KMS-11 (cell line): ENCODE results near the gene PPP1R9B.

Experiments used
- H2AFZ ChIP-seq: fragments of 200-600 bp; sonication (generic); 2 replicates; pipeline ENCODE4 v1.6.1; 2016; ENCODE audit warnings: antibody characterized with exemption, mixed run types, low read depth
- H3K27ac ChIP-seq: fragments of 200-600 bp; sonication (generic); 2 replicates; pipeline ENCODE4 v1.6.1; 2016; ENCODE audit warnings: mild to moderate bottlenecking, mixed run types
- H3K27me3 ChIP-seq: fragments of 200-600 bp; sonication (generic); 2 replicates; pipeline ENCODE4 v1.6.1; 2017; ENCODE audit warnings: mild to moderate bottlenecking, low read depth, mixed run types, moderate library complexity; ENCODE audit not compliant: insufficient read depth
- H3K36me3 ChIP-seq: fragments of 200-600 bp; sonication (generic); 2 replicates; pipeline ENCODE4 v1.6.1; 2017; ENCODE audit warnings: mild to moderate bottlenecking, mixed run types; ENCODE audit not compliant: insufficient read depth
- H3K4me1 ChIP-seq: fragments of 200-600 bp; sonication (generic); 2 replicates; pipeline ENCODE4 v1.6.1; 2016; ENCODE audit warnings: mild to moderate bottlenecking, low read depth, mixed run types; ENCODE audit not compliant: poor library complexity, severe bottlenecking
- H3K4me2 ChIP-seq: fragments of 200-600 bp; sonication (generic); 2 replicates; pipeline ENCODE4 v1.7.0; 2016; ENCODE audit warnings: mild to moderate bottlenecking, mixed run types
- H3K4me3 ChIP-seq: fragments of 200-600 bp; sonication (generic); IDR thresholded peaks from 2 replicates; pipeline ENCODE4 v1.6.1; 2017; ENCODE audit warnings: low read depth, low read length, mixed read lengths; ENCODE audit not compliant: insufficient read depth
- H3K79me2 ChIP-seq: fragments of 200-600 bp; sonication (generic); 2 replicates; pipeline ENCODE4 v1.6.1; 2016; ENCODE audit warnings: low read depth, mixed run types; ENCODE audit not compliant: insufficient read depth
- H3K9ac ChIP-seq: fragments of 200-600 bp; sonication (generic); 2 replicates; pipeline ENCODE4 v1.6.1; 2016; ENCODE audit warnings: mild to moderate bottlenecking, mixed run types
- H4K20me1 ChIP-seq: fragments of 200-600 bp; sonication (generic); 2 replicates; pipeline ENCODE4 v1.6.1; 2016; ENCODE audit warnings: mild to moderate bottlenecking, mixed run types; ENCODE audit not compliant: insufficient read depth
- TF ChIP-seq, protein P1 (sequence below): fragments of 200-600 bp; sonication (generic); conservative IDR thresholded peaks from 2 replicates; pipeline ENCODE4 v1.6.1; 2017; ENCODE audit warnings: low read depth, mild to moderate bottlenecking, antibody characterized with exemption, low read length, moderate library complexity, mixed read lengths

The PPP1R9B gene

DNA sequence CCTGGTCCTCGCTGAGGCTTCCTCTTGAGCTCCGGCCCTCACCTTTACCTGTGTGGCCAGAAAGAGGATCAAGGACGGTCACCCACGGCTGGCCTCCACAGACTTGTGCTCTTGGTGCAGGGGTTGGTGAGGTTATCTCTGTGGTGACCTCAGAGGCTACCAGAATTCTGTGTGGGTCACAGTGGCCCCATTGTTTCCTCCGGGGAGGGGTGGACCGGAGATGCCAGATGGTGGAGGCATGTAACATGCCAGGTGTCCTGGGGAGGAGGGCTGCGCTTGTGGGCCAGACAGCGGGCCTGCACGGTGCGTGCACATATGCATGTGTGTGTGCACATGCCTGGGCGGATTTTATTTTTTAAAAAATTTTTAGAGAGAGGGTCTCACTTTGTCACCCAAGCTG, 21.7 kb upstream of the PPP1R9B start:
- Histone ChIP-seq H3K27ac (no peak overlapping the region), H3K27me3 (no peaks in the 10 kb centered on the region), H3K4me3 (no peak overlapping the region), H3K4me1 (peaks cover 45% of the 10 kb centered on the region), H3K79me2 (no peaks in the 10 kb centered on the region), H2AFZ (peak overlapping the region; percentile 13; the same call in 1 of the 2 replicates), H3K36me3 (no peaks in the 10 kb centered on the region), H3K9ac (no peak overlapping the region), H4K20me1 (no peaks in the 10 kb centered on the region), H3K4me2 (peak overlapping the region; percentile 66; the same call in 1 of the 2 replicates)
- TF ChIP-seq, protein P1, sequence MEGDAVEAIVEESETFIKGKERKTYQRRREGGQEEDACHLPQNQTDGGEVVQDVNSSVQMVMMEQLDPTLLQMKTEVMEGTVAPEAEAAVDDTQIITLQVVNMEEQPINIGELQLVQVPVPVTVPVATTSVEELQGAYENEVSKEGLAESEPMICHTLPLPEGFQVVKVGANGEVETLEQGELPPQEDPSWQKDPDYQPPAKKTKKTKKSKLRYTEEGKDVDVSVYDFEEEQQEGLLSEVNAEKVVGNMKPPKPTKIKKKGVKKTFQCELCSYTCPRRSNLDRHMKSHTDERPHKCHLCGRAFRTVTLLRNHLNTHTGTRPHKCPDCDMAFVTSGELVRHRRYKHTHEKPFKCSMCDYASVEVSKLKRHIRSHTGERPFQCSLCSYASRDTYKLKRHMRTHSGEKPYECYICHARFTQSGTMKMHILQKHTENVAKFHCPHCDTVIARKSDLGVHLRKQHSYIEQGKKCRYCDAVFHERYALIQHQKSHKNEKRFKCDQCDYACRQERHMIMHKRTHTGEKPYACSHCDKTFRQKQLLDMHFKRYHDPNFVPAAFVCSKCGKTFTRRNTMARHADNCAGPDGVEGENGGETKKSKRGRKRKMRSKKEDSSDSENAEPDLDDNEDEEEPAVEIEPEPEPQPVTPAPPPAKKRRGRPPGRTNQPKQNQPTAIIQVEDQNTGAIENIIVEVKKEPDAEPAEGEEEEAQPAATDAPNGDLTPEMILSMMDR = no peak

DNA sequence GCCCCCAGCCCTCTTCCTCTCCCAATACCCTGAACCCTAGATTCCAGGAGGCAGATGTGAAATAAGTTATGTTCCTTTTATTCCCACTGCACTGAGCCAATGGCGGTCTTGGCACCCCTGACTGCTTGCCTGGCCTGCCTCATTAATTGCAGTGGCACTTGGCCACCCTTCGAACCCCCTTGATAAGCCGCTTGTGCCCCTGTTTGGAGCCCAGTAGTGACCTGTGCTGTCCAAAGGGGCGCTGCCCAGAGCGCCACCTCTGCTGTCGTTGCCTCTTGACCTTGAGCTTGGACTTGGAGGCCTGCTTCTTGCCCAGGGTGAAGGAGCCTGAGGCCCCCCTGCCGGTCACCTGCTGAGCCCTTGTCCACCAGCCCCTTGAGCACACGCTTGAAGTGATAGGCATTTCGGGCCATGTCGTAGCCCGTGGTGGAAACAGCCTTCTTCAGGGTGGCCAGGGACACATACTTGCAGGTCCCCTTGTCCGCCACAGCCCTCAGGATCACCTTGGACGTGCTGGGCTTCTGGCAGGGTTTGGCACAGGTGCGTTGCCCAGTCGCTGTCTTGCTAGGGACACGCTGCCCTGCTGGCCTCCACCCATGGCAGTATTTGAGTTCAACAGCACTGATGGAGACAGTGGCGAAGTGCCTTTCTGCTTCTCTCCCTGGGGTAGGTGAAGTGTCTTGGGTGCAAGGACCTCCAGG, 21.0 kb upstream of the PPP1R9B start:
- H4K20me1 ChIP-seq = no peaks in the 10 kb centered on the region
- peak overlapping the region; percentile 63 for H3K27ac ChIP-seq
- H3K4me1 ChIP-seq = peaks cover 45% of the 10 kb centered on the region
- TF ChIP-seq, protein P1 = no peak
- no peak overlapping the region for H3K4me3 ChIP-seq
- H3K4me2 ChIP-seq = peak overlapping the region; percentile 66; the same call in 1 of the 2 replicates
- H3K27me3 ChIP-seq = no peaks in the 10 kb centered on the region
- H3K9ac ChIP-seq = peak overlapping the region; percentile 6; the same call in 1 of the 2 replicates
- H2AFZ ChIP-seq = peak overlapping the region; percentile 13; the same call in 1 of the 2 replicates
- H3K36me3 ChIP-seq = no peaks in the 10 kb centered on the region
- H3K79me2 ChIP-seq = no peaks in the 10 kb centered on the region

DNA sequence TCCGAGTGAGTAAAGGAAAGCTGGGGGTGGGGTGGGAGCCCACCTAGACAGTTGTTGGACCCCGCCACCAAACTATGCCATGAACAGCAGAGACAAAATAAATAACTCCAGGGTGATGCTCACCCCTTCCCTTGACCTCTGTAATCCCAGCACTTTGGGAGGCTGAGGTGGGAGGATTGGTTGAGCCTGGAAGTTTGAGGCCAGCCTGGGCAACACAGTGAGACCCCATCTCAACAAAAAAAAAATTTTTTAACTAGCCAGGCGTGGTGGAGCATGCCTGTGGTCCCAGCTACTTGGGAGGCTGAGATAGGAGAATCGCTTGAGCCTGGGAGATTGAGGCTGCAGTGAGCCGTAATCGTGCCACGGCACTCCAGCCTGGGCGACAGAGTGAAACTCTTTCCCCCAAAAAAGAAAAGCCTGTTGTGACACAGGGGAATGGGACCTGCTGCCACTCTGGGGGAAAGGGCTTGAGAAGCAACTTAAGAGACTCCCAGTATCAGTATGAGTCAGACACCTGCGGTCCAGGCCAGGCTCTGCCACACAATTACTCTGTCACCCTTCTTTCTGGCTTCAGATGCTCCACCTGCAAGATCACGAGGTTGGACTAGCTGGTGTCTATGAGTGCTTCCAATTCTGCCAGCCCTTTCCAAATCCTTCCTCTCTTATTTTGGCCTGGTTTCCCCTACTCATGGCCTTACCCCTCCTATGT, 20.3 kb upstream of the PPP1R9B start:
- Histone ChIP-seq H3K4me2 (peak overlapping the region; percentile 66), H3K4me1 (peaks cover 45% of the 10 kb centered on the region), H2AFZ (peak overlapping the region; percentile 13; the same call in 1 of the 2 replicates), H3K79me2 (no peaks in the 10 kb centered on the region), H4K20me1 (no peaks in the 10 kb centered on the region), H3K9ac (peak overlapping the region; percentile 6; the same call in 1 of the 2 replicates), H3K27ac (peak overlapping the region; percentile 63), H3K4me3 (no peak overlapping the region), H3K27me3 (no peaks in the 10 kb centered on the region), H3K36me3 (no peaks in the 10 kb centered on the region)
- TF ChIP-seq, protein P1 = no peak

DNA sequence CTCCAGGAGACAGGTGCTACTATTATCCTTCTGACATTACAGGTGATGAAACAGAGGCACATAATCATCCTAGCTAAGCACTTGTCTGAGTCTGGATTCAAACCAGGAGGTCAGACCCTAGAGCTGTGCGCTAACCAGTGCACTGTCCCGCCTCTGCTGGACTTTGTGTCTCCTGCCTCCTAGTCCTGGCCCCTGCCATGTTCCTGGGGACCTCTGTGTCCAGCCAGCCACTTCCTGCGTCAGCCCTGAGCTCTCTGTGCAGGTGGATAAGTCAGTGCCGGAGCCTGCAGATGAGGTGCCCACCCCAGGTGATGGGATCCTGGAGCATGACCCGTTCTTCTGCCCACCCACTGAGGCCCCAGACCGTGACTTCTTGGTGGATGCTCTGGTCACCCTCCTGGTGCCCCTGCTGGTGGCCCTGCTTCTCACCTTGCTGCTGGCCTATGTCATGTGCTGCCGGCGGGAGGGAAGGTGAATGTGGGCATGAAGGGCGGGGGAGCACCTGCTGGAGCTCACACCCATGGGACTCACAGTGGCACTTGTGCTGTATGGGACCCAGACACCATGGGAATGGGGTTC, 19.5 kb upstream of the PPP1R9B start:
- Histone ChIP-seq H3K4me1 (peaks cover 45% of the 10 kb centered on the region), H4K20me1 (no peaks in the 10 kb centered on the region), H3K27ac (no peak overlapping the region), H3K27me3 (no peaks in the 10 kb centered on the region), H3K4me2 (peak overlapping the region; percentile 66; the same call in 1 of the 2 replicates), H3K4me3 (no peak overlapping the region), H3K79me2 (no peaks in the 10 kb centered on the region), H2AFZ (0 out of 2 replicates have a peak overlapping the region, but pooled peaks have one; percentile 7), H3K36me3 (no peaks in the 10 kb centered on the region), H3K9ac (no peak overlapping the region; the same call in 1 of the 2 replicates)
- TF ChIP-seq, protein P1 = no peak
